Measurements from ENCODE around the gene AQR.

GRCh38 chr15:34933432-34933975, 36.0 kb downstream of the AQR start:
- no peak for TF ChIP-seq PBX3 (IDR thresholded peaks at IDR 0.05)
- no peak for TF ChIP-seq CTCF (IDR thresholded peaks at IDR 0.05)
- no peak for TF ChIP-seq NFIC (IDR thresholded peaks at IDR 0.05; ENCODE audit: borderline replicate concordance)
